AG09319 (cell line): ENCODE measurements around the gene MED31.
"Not testable (repeated sequence)": the region's sequence is repeated elsewhere in the genome, so short reads cannot be mapped to it uniquely, and the experiment has no call there.

ENCODE experiments used
- DNase-seq: peaks from one replicate; pipeline ENCODE4 v3.0.0-alpha.2; 2010; ENCODE audit warnings: low read depth; ENCODE audit errors: extremely low read depth
- CTCF ChIP-seq: IDR thresholded peaks from 2 replicates; pipeline ENCODE4 v1.5.1; 2011; ENCODE audit warnings: low read depth, mild to moderate bottlenecking, inconsistent platforms, low read length, moderate library complexity

MED31 gene

DNA sequence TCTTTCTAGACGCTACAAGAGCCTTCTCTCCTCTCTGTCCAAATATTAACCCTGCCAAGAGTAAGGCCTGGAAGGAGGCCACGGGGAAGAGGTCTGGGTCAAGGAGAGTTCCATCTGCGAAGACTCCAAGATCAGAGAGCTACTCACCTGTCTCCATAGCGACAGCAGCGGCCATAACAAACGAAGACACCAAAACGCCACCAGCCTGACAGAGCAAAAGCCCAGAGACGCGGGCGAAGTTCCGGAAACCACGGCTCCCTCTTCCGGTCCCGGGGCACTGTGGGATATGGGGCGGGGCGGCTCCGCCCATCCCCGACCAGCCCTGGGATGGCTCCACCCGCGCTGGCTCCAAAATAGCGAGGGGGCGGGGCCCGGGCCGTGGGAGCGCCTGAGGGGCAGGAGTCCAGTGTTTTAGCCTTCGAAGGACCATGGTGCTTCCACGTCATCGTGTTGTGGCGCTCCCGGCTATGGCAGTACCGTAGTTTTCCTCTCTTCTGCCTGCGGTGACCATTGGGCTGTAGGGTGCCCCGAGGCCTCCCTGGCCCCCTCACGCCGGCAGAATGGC is at the start of gene MED31, which contains the start of gene C17orf100:
MED31 (minus strand) TSS at position 252 of the 565 bp plus-strand sequence; CDS start at position 175, 77 bp downstream.
C17orf100 (plus strand) TSS at position 409 of the 565 bp plus-strand sequence; CDS start at position 561, 152 bp downstream.
- no peak for TF ChIP-seq CTCF
- DNase-seq, result peak; percentile 72

GRCh38 chr17:6700948-6701307 is 49.5 kb upstream of the MED31 start:
- no peak for DNase-seq

DNA sequence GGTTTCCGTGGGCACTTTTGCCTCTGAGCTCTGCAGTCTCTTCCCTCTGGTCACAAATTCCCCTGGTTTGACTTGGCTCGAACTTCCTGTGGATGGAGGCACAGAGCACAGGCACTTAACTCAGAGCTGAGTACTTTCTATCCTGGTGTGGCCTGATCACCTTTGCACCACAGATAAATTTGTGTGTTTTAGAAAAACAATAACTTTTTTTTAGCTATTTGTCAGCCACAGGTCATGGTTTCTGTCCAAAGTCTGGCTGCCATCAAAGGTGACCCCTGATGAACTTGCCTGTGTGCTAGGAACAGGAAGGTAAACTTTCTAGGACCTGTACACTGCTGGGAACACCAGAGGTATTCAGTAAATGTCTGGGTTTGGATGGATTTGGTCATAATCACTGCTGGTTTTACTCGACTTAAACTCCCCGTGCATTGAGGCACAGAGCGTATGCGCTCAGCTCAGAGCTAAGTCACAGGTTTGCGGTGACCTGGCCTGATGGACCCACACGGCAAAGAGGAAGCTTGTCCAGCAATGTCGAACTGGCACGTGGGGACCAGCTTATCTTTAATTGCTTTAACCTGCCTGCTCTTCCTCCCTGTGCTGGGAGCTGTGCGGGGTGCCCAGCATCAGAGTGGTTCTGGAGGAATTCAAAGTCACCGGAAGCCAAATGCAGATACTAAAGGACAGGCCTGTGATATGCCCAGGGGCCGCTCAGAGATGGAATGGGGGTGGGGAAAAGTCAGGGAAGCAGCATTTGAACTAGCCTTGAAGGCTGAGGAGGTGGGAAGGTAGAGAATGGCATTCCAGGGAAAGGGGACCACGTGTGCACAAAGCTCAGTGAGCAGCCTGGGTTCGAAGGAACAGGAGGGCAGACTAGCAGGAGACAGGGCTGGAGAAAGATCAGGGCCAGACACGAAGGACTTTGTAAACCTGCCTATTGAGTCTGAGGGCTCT is 48.9 kb upstream of the MED31 start:
- no peak for TF ChIP-seq CTCF
- DNase-seq, result no peak

More at GRCh38 chr17:6700948-6701307, 49.5 kb upstream of the MED31 start:
- TF ChIP-seq CTCF, result no peak

DNA sequence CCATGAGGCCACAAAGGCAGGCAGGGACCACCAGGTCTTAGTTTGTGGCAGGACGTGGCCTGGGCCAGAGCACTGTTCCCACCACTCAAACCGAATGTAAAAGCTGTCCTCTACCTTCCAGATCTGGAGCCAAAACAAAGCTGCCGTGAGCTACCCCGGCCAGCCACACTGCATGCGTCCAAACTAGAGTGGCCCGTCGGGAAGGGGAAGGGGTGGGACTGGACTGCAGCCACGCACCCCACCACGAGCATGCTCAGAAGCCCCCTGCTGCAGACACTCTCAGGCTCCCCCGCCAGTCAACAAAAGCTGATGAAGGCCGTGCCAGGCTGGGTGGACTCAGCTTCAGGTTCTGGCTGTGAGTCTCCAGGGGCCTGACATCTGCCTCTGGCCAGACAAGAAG is 46.6 kb upstream of the MED31 start:
- no peak for TF ChIP-seq CTCF
- no peak for DNase-seq

DNA sequence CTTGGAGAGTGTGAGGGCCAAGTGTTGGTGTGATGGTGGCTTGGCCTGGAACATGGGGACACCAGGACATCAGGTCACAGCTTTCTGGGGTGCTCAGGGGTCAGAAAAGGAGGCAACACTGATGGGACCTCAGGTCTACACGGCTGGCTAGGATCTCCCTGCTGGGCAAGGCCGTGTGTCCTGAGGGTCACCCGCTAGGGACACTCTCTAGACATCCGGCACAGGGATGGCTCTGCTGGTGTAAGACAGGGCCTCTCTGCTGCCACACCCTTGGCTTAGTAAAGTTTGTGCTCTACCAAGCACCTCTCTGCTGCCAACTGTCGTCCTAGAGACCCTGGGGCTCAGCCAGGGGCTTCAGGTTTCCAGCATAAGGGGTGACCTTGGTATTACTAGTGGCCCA is 45.5 kb upstream of the MED31 start:
- TF ChIP-seq CTCF, result no peak
- DNase-seq, result no peak

GRCh38 chr17:6695565-6695964 is 44.2 kb upstream of the MED31 start:
- no peak for TF ChIP-seq CTCF

DNA sequence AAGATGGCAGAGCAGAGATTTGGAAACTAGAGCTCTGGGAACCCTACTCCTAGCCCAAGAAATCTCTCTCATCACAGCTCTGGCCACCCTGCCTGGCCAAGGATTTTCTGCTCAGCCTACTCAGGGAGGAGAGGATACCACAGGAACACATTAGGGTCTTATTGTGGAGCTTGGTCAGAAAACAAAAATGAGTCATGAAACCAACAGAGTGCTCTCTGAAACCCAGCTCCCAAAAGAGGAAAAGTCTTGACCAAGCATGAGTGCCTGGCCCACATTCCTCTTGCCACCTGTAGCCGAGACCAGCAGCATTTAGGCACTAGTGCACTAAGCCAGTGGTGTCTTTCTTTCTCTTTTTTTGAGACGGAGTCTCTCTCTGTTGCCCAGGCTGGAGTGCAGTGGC is 43.6 kb upstream of the MED31 start:
- DNase-seq, result no peak
- TF ChIP-seq CTCF, result no peak

More at GRCh38 chr17:6695565-6695964, 44.2 kb upstream of the MED31 start:
- DNase-seq, result no peak

DNA sequence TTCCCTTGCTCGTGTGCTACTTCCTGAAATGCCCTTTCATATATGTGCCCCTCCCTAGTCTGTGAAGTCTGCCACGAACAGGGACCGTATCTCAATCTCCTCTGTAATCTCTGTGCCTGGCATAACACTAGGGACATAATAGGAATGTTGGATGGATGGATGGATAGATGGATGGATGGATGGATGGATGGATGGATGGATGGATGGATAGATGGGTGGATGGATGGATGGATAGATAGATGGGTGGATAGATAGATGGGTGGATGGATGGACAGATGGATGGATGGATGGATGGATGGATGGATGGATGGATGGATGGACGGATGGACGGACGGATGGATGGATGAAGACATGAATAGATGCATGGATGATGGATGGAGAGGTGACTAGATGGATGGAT is 40.6 kb upstream of the MED31 start:
- DNase-seq, result not testable (repeated sequence)
